Testis (tissue), 3 donors: ENCODE data around the gene CAMK2B. TPM values are rescaled to one million over a fixed set of nuclear protein-coding genes. Genes with fewer than 3 reads are reported as not detected.

Experiments used
- DNase-seq: peaks from one replicate; pipeline ENCODE4 v3.0.0-alpha.2; 2019
- H3K27ac ChIP-seq, 2 donors: fragments of 200-600 bp; sonication (generic); one replicate each; pipeline ENCODE4 v1.5.1; 2019
- H3K27me3 ChIP-seq: fragments of 200-600 bp; sonication (generic); one replicate; pipeline ENCODE4 v1.5.1; 2019
- H3K36me3 ChIP-seq: fragments of 200-600 bp; sonication (generic); one replicate; pipeline ENCODE4 v1.5.1; 2017; ENCODE audit warnings: low read depth; ENCODE audit errors: missing control alignments
- H3K4me1 ChIP-seq: fragments of 200-600 bp; sonication (generic); one replicate; pipeline ENCODE4 v1.5.1; 2019
- H3K4me3 ChIP-seq, 2 donors: fragments of 200-600 bp; sonication (generic); one replicate each; pipeline ENCODE4 v1.5.1; 2017 to 2019
- H3K9me3 ChIP-seq: fragments of 200-600 bp; sonication (generic); one replicate; pipeline ENCODE4 v1.5.1; 2017
- POLR2A ChIP-seq: fragments of 450-650 bp; IDR thresholded peaks from one replicate; pipeline ENCODE4 v1.6.1; 2017; ENCODE audit warnings: antibody characterized with exemption, mild to moderate bottlenecking, moderate library complexity
- WGBS, 2 donors: methylation state at CpG; one replicate each; pipeline ENCODE4 v1.1.5; 2018; 5-methylcytosine and 5-hydroxymethylcytosine counted together
- intact Hi-C: fragments of 100-400 bp; cut with DNase I; formaldehyde crosslinking; loops from one replicate; pipeline ENCODE4 v1.15.1; 2023; ENCODE audit warnings: low total_unique reads
- polyA plus RNA-seq: library from polyadenylated mRNA; stranded (reverse); fragments of 350-450 nt; fragmentation: Illumina TruSeq; extraction: RNeasy Lipid Tissue Mini Kit (QIAGEN cat#74804); gene quantifications from one replicate; pipeline ENCODE4 v1.2.3, GENCODE V29; 2014; ENCODE audit warnings: low read depth, low replicate concordance; ENCODE audit not compliant: insufficient read depth
- total RNA-seq, 2 donors: library from RNA; depleted of rRNA; stranded (reverse); fragments of >200 nt; gene quantifications; one replicate each; pipeline ENCODE4 v1.2.3, GENCODE V29; 2016
- TF ChIP-seq, protein P1 (sequence below), 3 experiments: fragments of 450-650 bp in 2 of 3; fragments of 200-600 bp in 1 of 3; sonication (generic) in 1 of 3; IDR thresholded peaks; one replicate each; pipeline ENCODE4 v1.5.1; 2016 to 2019; ENCODE audit warnings: antibody characterized with exemption in 3 of 3, mild to moderate bottlenecking in 2 of 3, moderate library complexity in 1 of 3

Gene CAMK2B
- total and polyA plus RNA-seq, 3 donors from 2014 or later = 4.0 to 12.5 (median 12.1) TPM

DNA sequence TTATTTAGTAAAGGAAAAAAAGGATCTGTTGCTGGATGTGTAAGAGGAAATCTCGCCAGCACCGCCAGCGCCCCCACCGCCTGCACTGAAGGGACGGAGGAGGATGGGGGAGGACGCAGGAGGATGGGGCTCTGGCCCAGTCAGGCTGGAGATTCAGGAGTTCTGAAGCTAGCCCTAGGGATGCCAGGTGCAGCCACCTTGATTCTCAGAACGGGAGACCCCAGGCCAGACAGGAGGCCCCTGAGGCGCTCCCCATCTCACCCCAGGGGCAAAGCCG, 1.3 kb downstream of the CAMK2B start:
- intact Hi-C loops = no loop called here
- no peak for DNase-seq
- TF ChIP-seq, protein P1, sequence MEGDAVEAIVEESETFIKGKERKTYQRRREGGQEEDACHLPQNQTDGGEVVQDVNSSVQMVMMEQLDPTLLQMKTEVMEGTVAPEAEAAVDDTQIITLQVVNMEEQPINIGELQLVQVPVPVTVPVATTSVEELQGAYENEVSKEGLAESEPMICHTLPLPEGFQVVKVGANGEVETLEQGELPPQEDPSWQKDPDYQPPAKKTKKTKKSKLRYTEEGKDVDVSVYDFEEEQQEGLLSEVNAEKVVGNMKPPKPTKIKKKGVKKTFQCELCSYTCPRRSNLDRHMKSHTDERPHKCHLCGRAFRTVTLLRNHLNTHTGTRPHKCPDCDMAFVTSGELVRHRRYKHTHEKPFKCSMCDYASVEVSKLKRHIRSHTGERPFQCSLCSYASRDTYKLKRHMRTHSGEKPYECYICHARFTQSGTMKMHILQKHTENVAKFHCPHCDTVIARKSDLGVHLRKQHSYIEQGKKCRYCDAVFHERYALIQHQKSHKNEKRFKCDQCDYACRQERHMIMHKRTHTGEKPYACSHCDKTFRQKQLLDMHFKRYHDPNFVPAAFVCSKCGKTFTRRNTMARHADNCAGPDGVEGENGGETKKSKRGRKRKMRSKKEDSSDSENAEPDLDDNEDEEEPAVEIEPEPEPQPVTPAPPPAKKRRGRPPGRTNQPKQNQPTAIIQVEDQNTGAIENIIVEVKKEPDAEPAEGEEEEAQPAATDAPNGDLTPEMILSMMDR (IDR thresholded peaks at IDR 0.05) = no peak
- TF ChIP-seq POLR2A = no peak
- Histone ChIP-seq H3K4me1 (no peaks in the 10 kb centered on the region), H3K27me3 (no peaks in the 10 kb centered on the region), H3K9me3 (no peaks in the 10 kb centered on the region), H3K4me3 (no peak overlapping the region), H3K36me3 (no peaks in the 10 kb centered on the region), H3K27ac (no peak overlapping the region)
- 15 to 19% methylated on average over 9 of the region's 9 CpGs for WGBS, 2 donors

DNA sequence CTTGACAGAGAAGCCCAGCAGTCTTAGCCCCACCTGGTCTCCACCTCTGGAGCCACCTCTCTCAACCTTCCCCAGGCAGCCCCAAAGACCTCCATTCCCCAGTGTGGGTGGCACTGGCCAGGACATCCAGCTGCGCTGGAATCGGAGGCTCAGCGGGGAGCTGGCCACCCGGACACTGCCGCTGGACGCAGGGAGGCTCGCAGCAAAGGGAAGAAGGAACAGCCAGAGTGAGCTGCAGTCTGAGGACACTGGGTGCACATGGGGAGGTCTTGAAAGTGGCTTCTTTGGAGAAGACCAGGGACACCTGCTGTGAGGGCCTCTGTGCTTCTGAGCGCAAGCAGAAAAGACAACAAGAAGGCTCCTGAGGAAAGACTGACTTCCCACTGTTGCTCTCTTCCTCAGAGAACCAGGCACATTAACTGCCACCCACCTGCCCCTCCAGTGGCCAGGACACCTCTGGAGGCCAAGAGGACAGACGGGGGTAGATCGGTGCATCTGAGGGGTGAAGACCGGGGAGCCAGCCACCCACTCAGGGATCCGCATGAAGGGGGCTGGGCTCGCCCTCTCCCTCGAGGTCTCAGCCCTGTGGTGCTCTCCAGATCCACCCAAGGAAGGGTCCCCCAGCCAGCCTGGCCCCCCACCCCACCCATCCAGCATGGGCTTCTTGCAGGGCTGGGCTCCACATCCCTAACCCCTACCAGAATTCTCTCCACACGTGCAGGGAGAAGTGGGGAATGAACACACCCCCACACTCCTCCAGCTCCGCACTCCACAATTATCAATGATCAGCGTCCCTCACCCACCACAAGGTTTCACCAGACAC, 1.8 kb downstream of the CAMK2B start:
- H3K9me3 ChIP-seq = no peaks in the 10 kb centered on the region
- H3K4me3 ChIP-seq = no peak overlapping the region
- no peaks in the 10 kb centered on the region for H3K36me3 ChIP-seq
- intact Hi-C loops = no loop called here
- no peaks in the 10 kb centered on the region for H3K4me1 ChIP-seq
- DNase-seq = no peak
- 77% methylated on average over 10 to 17 of the region's 17 CpGs for WGBS, 2 donors
- H3K27me3 ChIP-seq = no peaks in the 10 kb centered on the region
- TF ChIP-seq, protein P1 (IDR thresholded peaks at IDR 0.05) = no peak
- TF ChIP-seq POLR2A = no peak
- H3K27ac ChIP-seq = no peak overlapping the region

DNA sequence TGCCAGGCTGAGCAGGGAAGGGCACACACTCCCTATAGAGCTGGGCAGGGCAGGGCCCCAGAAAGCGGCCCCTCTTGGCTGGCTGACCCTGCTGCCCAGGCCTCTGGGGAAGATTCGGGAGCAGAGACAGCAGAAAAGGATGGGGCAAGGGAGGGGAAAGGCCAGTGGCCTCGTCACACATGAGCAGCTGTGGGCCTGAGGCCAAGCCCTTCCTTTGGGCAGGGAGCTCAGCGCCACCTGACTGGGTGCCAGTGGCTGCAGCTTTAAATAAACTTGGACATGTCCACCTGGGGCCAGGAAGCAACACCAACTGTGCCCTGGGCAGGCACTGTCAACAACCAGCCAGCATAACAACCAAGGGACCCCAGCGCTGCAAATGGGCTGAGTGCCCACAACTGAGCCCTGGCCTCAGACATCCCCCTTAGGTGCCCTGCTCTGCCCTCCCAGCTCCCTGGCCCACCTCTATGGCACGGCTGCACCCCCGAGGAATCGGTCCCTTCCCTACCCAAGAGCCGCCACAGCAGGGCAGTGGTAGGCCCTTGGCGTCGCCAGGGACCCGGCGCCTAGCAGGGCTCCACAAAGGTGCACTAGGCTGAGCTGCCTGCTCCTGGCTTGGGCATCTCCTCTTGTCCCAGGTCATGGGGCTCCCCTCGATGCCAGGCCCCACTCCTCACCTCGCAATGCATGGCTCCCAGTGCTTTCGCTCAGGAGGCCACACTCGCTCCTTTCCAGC, 2.6 kb downstream of the CAMK2B start:
- intact Hi-C loops = no loop called here
- H3K4me1 ChIP-seq = no peaks in the 10 kb centered on the region
- DNase-seq = no peak
- no peak overlapping the region for H3K27ac ChIP-seq
- no peaks in the 10 kb centered on the region for H3K27me3 ChIP-seq
- WGBS, 2 donors = 66 to 91% methylated on average over 4 to 17 of the region's 17 CpGs
- no peaks in the 10 kb centered on the region for H3K9me3 ChIP-seq
- no peak overlapping the region for H3K4me3 ChIP-seq
- no peaks in the 10 kb centered on the region for H3K36me3 ChIP-seq
- no peak for TF ChIP-seq POLR2A
- TF ChIP-seq, protein P1 (IDR thresholded peaks at IDR 0.05) = no peak

DNA sequence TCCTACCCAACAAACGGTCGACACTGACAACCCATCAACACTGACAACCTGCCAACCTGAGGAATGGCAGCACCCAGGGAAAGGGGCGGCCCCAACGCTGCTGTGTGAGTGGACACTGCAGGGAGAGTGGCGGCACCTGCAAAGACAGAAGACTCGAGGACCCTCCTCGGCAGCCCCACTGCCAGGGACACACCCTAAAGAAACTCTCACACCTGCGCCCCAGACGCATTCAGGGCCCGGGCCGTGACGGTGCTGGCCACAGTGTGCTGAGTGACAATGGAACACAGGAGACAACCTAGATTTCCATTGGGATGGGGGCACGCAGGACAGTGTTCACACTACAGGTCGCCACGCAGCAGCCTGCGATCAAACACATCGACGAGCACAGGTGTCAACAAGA, 3.6 kb downstream of the CAMK2B start:
- intact Hi-C loops = no loop called here
- WGBS, 2 donors = 90 to 92% methylated on average over 18 of the region's 18 CpGs
- Histone ChIP-seq H3K4me1 (no peaks in the 10 kb centered on the region), H3K27ac (no peak overlapping the region), H3K27me3 (no peaks in the 10 kb centered on the region), H3K9me3 (no peaks in the 10 kb centered on the region), H3K36me3 (no peaks in the 10 kb centered on the region), H3K4me3 (no peak overlapping the region)
- DNase-seq = no peak
- TF ChIP-seq, protein P1 (IDR thresholded peaks at IDR 0.05) = no peak
- no peak for TF ChIP-seq POLR2A
